ENCODE measurements around the gene GASK1A. TPM values are rescaled to one million over a fixed set of nuclear protein-coding genes. Genes with fewer than 3 reads are reported as not detected.

Gene GASK1A
- total and polyA plus RNA-seq, 2 donors (not counting 1 experiment from before 2014, with no cell fraction given), result 0.14 to 1.8 TPM

- Histone ChIP-seq H3K27ac (ENCODE audit: insufficient read depth, low read length) (no peak overlapping the region), H3K9ac (ENCODE audit: insufficient read depth, low read length) (no peak overlapping the region), H3K4me3 (replicated peaks in 1 of 4; ENCODE audit: control extremely low read depth in 1 of 4, insufficient read depth in 1 of 4, low read depth in 3 of 4, low read length in 4 of 4) (no peak overlapping the region), H4K20me1 (ENCODE audit: control insufficient read depth, extremely low read depth, insufficient read depth, low read length) (no peaks in the 10 kb centered on the region), H3K36me3 (ENCODE audit: control insufficient read depth, insufficient read depth, low read length) (no peaks in the 10 kb centered on the region), H3K79me2 (ENCODE audit: control insufficient read depth, insufficient read depth, low read length) (no peaks in the 10 kb centered on the region), H2AFZ (ENCODE audit: low read length) (no peak overlapping the region), H3K4me1 (ENCODE audit: control insufficient read depth, extremely low read depth, insufficient read depth, low read length) (no peaks in the 10 kb centered on the region), H3K4me2 (ENCODE audit: extremely low read depth, insufficient read depth, low read length) (no peak overlapping the region), H3K9me3 (ENCODE audit: control insufficient read depth, insufficient read depth, low read depth, low read length) (no peaks in the 10 kb centered on the region), H3K27me3 (ENCODE audit: control insufficient read depth, insufficient read depth, low read length) (no peaks in the 10 kb centered on the region)
- no peak for DNase-seq (ENCODE audit: low read depth in 2 of 2)
- TF ChIP-seq EZH2 (IDR thresholded peaks at IDR 0.05; ENCODE audit: low read length, missing control alignments), result no peak
- TF ChIP-seq CTCF (conservative IDR thresholded peaks at IDR 0.05 in 1 of 2, IDR thresholded peaks at IDR 0.05 in 1 of 2; ENCODE audit: low read depth in 1 of 2, low read length in 2 of 2), result no peak
These were observed 9.0 kb downstream of the GASK1A start for GRCh38 chr3:42988097-42988496.

- Histone ChIP-seq H2AFZ (ENCODE audit: low read length) (no peak overlapping the region), H3K27ac (ENCODE audit: insufficient read depth, low read length) (no peak overlapping the region), H3K27me3 (ENCODE audit: control insufficient read depth, insufficient read depth, low read length) (no peaks in the 10 kb centered on the region), H3K4me2 (ENCODE audit: extremely low read depth, insufficient read depth, low read length) (no peak overlapping the region), H3K4me1 (ENCODE audit: control insufficient read depth, extremely low read depth, insufficient read depth, low read length) (no peaks in the 10 kb centered on the region), H3K79me2 (ENCODE audit: control insufficient read depth, insufficient read depth, low read length) (no peaks in the 10 kb centered on the region), H3K9ac (ENCODE audit: insufficient read depth, low read length) (no peak overlapping the region), H3K9me3 (ENCODE audit: control insufficient read depth, insufficient read depth, low read depth, low read length) (no peaks in the 10 kb centered on the region), H4K20me1 (ENCODE audit: control insufficient read depth, extremely low read depth, insufficient read depth, low read length) (no peaks in the 10 kb centered on the region), H3K36me3 (ENCODE audit: control insufficient read depth, insufficient read depth, low read length) (no peaks in the 10 kb centered on the region), H3K4me3 (replicated peaks in 1 of 4; ENCODE audit: control extremely low read depth in 1 of 4, insufficient read depth in 1 of 4, low read depth in 3 of 4, low read length in 4 of 4) (no peak overlapping the region)
- no peak for TF ChIP-seq CTCF (conservative IDR thresholded peaks at IDR 0.05 in 1 of 2, IDR thresholded peaks at IDR 0.05 in 1 of 2; ENCODE audit: low read depth in 1 of 2, low read length in 2 of 2)
- DNase-seq (ENCODE audit: low read depth in 2 of 2), result no peak
These were observed 9.5 kb downstream of the GASK1A start for GRCh38 chr3:42988566-42988965.

- H3K9me3 ChIP-seq (ENCODE audit: control insufficient read depth, insufficient read depth, low read depth, low read length), result no peaks in the 10 kb centered on the region
- H3K4me1 ChIP-seq (ENCODE audit: control insufficient read depth, extremely low read depth, insufficient read depth, low read length), result no peaks in the 10 kb centered on the region
- DNase-seq (ENCODE audit: low read depth in 2 of 2), result peak in 1 of 2 donors; percentile 9
- H3K4me2 ChIP-seq (ENCODE audit: extremely low read depth, insufficient read depth, low read length), result no peak overlapping the region
- no peak overlapping the region for H3K9ac ChIP-seq (ENCODE audit: insufficient read depth, low read length)
- TF ChIP-seq EZH2 (IDR thresholded peaks at IDR 0.05; ENCODE audit: low read length, missing control alignments) (no peak), CTCF (conservative IDR thresholded peaks at IDR 0.05 in 1 of 2, IDR thresholded peaks at IDR 0.05 in 1 of 2; ENCODE audit: low read depth in 1 of 2, low read length in 2 of 2) (no peak)
- no peaks in the 10 kb centered on the region for H3K79me2 ChIP-seq (ENCODE audit: control insufficient read depth, insufficient read depth, low read length)
- H2AFZ ChIP-seq (ENCODE audit: low read length), result no peak overlapping the region
- H3K4me3 ChIP-seq (replicated peaks in 1 of 4; ENCODE audit: control extremely low read depth in 1 of 4, insufficient read depth in 1 of 4, low read depth in 3 of 4, low read length in 4 of 4), result no peak overlapping the region
- no peaks in the 10 kb centered on the region for H4K20me1 ChIP-seq (ENCODE audit: control insufficient read depth, extremely low read depth, insufficient read depth, low read length)
- H3K27me3 ChIP-seq (ENCODE audit: control insufficient read depth, insufficient read depth, low read length), result no peaks in the 10 kb centered on the region
- no peaks in the 10 kb centered on the region for H3K36me3 ChIP-seq (ENCODE audit: control insufficient read depth, insufficient read depth, low read length)
- H3K27ac ChIP-seq (ENCODE audit: insufficient read depth, low read length), result no peak overlapping the region
These were observed 12.5 kb downstream of the GASK1A start for GRCh38 chr3:42991341-42992315.

Measured in fibroblast of lung (primary cell).